ENCODE data around the gene SHE. TPM values are rescaled to one million over a fixed set of nuclear protein-coding genes. Genes with fewer than 3 reads are reported as not detected.
"Not testable (repeated sequence)": the region's sequence is repeated elsewhere in the genome, so short reads cannot be mapped to it uniquely, and the experiment has no call there.

Gene SHE
- total RNA-seq: 0.27 TPM

GRCh38 chr1:154502066-154502743 lies at the start of gene SHE, which contains the start of gene TDRD10:
TSS of gene SHE (minus strand) at chr1:154502412. CDS start at chr1:154502026, 386 bp downstream.
TSS of gene TDRD10 (plus strand) at chr1:154502219. CDS start at chr1:154506904, 4,685 bp downstream.
- DNase-seq (ENCODE audit: low read depth in 2 of 3, low spot score in 2 of 3): peak in 1 of 3 donors; percentile 39

- DNase-seq (ENCODE audit: low read depth in 2 of 3, low spot score in 2 of 3): no peak
Measured at GRCh38 chr1:154551474-154551873, 49.3 kb upstream of the SHE start.

GRCh38 chr1:154550657-154551056 lies 48.4 kb upstream of the SHE start:
- DNase-seq (ENCODE audit: low read depth in 2 of 3, low spot score in 2 of 3): no peak

- no peak for DNase-seq (ENCODE audit: low read depth in 2 of 3, low spot score in 2 of 3)
Measured at GRCh38 chr1:154550070-154550469, 47.9 kb upstream of the SHE start.

GRCh38 chr1:154549202-154549770 lies 47.1 kb upstream of the SHE start:
- DNase-seq (ENCODE audit: low read depth in 2 of 3, low spot score in 2 of 3): no peak

GRCh38 chr1:154548028-154548427 lies 45.8 kb upstream of the SHE start:
- no peak for DNase-seq (ENCODE audit: low read depth in 2 of 3, low spot score in 2 of 3)

- DNase-seq (ENCODE audit: low read depth in 2 of 3, low spot score in 2 of 3): no peak
Measured at GRCh38 chr1:154547105-154547732, 45.0 kb upstream of the SHE start.

GRCh38 chr1:154546264-154547063 lies 44.3 kb upstream of the SHE start:
- peak in 2 of 3 donors; percentile 44 to 66 for DNase-seq (ENCODE audit: low read depth in 2 of 3, low spot score in 2 of 3)

GRCh38 chr1:154541231-154541630 lies 39.0 kb upstream of the SHE start:
- no peak for DNase-seq (ENCODE audit: low read depth in 2 of 3, low spot score in 2 of 3)

GRCh38 chr1:154539486-154540483 lies 37.6 kb upstream of the SHE start:
- no peak for DNase-seq (ENCODE audit: low read depth in 2 of 3, low spot score in 2 of 3)

GRCh38 chr1:154536570-154536969 lies 34.4 kb upstream of the SHE start:
- DNase-seq (ENCODE audit: low read depth in 2 of 3, low spot score in 2 of 3): no peak

- DNase-seq (ENCODE audit: low read depth in 2 of 3, low spot score in 2 of 3): no peak
Measured at GRCh38 chr1:154533952-154534844, 32.0 kb upstream of the SHE start.

GRCh38 chr1:154531950-154532349 lies 29.7 kb upstream of the SHE start:
- not testable (repeated sequence) for DNase-seq (ENCODE audit: low read depth in 2 of 3, low spot score in 2 of 3)

GRCh38 chr1:154529308-154529707 lies 27.1 kb upstream of the SHE start:
- DNase-seq (ENCODE audit: low read depth in 2 of 3, low spot score in 2 of 3): no peak

- no peak for DNase-seq (ENCODE audit: low read depth in 2 of 3, low spot score in 2 of 3)
Measured at GRCh38 chr1:154527192-154527591, 25.0 kb upstream of the SHE start.

- no peak for DNase-seq (ENCODE audit: low read depth in 2 of 3, low spot score in 2 of 3)
Measured at GRCh38 chr1:154524881-154525280, 22.7 kb upstream of the SHE start.

- no peak for DNase-seq (ENCODE audit: low read depth in 2 of 3, low spot score in 2 of 3)
Measured at GRCh38 chr1:154521695-154522094, 19.5 kb upstream of the SHE start.

- DNase-seq (ENCODE audit: low read depth in 2 of 3, low spot score in 2 of 3): peak in 1 of 3 donors; percentile 5
Measured at GRCh38 chr1:154520333-154520732, 18.1 kb upstream of the SHE start.

- DNase-seq (ENCODE audit: low read depth in 2 of 3, low spot score in 2 of 3): no peak
Measured at GRCh38 chr1:154519591-154519991, 17.4 kb upstream of the SHE start.
